ENCODE results near the gene CD2BP2. TPM values are rescaled to one million over a fixed set of nuclear protein-coding genes. Genes with fewer than 3 reads are reported as not detected.
"Not testable (repeated sequence)": the region's sequence is repeated elsewhere in the genome, so short reads cannot be mapped to it uniquely, and the experiment has no call there.

Gene CD2BP2
- polyA plus RNA-seq, 1 donor, result 34.3 TPM

DNA sequence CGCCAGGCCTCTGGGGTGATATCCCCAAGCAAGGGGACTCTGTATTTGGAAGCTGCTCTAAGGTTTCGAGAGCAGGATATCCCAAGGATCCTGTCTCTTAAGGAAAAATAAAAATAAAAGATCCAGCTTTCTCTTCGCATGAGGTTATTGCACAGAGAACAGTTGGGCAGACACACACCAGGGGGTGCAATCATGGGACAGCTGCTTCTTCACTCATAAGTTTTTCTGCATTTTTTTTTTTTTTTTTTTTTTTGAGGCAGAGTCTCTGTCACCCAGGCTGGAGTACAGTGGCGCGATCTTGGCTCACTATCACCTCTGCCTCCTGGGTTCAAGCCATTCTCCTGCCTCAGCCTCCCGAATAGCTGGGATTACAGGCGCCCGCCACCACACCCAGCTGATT, 13.1 kb downstream of the CD2BP2 start:
- DNase-seq, result not testable (repeated sequence)

DNA sequence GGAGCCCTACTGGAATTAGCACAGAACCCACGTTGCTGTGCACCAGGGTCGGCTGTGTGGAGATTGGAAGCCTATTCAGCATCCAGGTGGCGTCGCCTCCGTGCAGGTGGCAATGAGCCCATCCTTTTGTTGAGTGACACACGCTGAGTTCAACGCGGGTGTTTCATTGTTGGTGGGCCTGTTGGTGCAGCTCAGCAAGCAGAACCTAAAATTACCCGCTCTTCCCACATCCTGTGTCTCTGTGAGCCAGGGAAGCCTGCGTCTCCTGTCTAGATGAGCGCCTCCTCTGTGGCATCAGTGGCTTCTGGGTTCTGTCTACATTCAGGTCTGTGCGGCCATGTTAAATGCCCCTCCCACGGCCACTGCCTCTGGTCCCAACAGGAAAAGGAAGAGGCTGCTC, 14.5 kb downstream of the CD2BP2 start:
- no peak for DNase-seq

DNA sequence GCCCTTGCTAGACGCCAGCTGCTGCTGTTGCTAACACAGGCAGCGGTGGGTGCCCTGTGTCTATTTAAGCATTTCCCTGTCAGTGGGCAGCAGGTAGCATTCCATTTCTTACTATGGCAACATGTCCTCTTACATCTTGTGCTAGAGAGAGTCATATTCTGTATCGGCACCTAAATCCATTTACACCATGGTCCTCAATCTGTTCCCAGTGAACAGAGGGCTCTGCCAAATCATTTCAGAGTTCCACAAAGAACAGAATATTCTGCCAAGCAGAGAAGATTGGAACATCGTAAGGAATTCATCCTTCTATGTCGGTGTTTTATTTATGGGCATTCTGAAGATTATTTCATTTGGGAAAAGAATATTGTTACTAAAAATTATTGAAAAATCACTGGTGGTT, 16.4 kb downstream of the CD2BP2 start:
- not testable (repeated sequence) for DNase-seq

DNA sequence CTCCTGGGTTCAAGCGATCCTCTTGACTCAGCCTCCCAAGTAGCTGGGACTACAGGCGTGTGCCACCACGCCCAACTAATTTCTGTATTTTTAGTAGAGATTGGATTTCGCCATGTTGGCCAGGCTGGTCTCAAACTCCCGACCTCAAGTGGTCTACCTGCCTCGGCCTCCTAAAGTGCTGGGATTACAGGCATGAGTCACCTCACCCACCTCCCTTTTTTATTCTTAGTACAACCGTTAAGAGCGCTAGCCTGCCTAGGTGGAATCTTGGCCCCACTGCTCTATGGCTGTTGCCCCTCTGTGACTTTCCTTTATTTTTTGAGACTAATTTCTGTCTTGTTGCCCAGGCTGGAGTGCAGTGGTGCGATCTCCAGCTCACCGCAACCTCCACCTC, 17.1 kb downstream of the CD2BP2 start:
- DNase-seq, result not testable (repeated sequence)

DNA sequence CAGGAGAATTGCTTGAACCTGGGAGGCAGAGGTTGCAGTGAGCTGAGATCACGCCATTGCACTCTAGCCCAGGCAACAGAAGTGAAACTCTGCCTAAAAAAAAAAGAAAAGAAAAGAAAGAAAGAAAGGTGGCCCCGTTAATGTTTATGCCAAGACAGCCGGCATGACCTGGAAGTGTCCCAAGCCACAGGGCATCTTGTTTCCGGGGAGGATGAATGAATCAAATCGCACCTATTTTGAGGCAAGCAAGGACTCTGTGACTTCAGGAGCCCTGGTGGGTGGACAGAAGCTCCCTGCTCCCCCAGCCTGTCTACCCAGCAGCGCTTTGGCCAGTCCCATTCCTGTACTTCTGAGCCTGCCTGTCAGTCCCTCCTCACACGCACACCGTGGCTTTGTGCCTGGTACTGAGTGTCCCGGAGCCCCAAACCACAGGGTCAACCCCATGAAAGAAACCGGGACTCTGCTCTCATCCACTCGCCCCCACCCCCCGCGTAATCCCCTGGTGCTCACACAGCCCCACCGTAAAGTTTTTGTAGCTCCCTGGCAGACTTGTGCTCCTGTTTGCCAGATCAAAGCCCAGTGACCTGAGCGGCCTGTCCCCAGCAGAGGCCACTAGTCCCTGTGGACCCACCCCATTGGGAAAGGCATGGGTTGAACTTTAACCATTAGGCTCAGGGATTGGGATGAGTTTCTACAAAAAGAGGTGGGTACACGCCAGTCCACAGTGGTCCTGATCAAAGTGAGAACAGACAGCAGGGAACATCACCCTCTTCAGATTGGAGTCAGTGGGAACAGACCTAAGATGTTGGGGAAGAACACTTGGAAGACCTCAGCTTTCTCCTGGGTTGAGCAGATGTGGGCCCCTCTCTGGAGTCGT, 19.3 kb downstream of the CD2BP2 start:
- no peak for DNase-seq

DNA sequence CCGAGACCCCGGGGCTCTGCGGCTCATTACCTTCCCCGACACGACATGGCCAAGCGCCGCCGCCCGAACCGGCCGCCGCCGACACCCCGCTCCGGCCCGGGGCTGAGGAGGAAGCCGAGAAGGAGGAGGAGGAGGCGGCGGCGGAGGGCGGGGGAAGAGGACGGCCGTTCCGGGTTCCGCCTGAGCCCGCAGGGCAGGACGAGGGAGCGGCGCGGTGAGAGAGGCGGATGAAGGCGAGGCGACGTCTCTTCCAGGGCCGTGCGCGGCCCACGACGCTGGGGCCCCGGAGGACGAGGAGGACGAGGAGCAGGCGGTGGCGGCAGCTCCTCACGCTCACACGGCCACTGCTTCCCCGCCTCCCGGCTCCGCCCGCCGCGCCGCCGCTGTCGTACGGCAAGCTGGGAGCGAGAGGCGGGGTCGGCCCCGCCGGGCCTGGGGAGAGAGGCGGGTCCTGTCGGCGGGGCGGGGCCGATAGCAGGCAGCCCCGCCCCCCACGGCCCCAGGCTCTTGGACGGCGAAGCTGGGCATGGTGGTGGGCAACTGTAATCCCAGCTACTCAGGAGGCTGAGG, 20.0 kb downstream of the CD2BP2 start:
- peak; percentile 72 for DNase-seq

DNA sequence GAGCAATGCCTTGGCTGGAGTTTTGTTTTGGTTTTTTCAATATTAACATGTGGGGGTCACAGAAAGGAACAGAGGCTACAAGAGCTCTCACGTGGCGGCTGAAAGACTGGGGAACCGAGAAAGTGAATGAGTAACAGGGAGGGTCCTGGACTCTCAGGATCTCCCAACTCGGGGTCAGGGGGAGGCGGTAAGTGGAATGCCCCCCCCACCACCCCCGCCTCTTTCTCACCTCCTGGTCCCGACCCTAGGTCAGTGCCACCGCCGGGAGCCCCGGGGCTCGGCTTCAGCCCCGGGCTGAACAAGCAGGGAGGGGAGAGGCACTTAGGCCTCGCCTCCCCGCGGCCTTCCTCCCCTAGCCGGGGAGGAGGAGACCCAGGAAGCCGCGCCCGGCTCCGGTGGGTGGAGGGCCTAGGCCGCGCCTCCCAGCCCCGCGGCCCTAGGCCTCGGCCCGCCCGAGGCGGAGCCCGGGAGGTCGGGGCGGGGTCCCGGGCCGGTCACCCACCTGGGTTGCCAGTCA, 20.6 kb downstream of the CD2BP2 start:
- DNase-seq, result peak; percentile 85

DNA sequence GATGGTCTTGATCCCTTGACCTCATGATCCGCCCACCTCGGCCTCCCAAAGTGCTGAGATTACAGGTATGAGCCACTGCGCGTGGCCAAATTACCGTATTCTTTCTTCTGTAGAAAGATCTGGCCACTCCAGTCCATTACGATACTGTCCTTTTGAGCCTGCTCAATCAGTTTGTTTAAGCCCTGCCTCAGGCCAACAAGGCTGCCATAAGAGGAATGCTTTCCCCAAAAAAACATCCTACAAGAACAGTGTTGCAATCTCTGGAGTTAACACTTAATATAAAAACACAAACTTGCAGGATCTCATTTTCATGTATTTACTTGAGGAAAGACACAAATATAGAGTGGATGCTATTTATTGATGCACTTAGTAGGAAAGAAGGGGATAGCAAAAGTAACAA, 30.9 kb downstream of the CD2BP2 start:
- DNase-seq, result not testable (repeated sequence)

DNA sequence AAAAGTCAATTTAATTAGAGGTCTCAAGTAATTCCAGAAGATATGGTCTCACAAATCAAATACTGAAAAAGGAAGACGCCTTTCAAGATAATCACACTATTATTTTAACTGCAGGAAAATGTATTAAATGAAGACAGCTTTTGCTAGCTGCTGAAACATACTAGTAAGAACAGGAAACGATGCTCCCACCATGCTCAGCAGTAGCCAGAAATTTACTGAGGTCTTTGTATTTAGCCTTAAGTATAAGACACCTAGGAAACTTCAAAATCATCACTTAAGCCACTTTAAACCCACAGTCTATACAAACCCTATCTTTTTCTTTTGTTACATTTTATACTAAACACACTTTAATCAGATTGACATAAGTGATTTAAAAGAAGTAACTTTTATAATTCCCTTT, 36.5 kb downstream of the CD2BP2 start:
- not testable (repeated sequence) for DNase-seq

DNA sequence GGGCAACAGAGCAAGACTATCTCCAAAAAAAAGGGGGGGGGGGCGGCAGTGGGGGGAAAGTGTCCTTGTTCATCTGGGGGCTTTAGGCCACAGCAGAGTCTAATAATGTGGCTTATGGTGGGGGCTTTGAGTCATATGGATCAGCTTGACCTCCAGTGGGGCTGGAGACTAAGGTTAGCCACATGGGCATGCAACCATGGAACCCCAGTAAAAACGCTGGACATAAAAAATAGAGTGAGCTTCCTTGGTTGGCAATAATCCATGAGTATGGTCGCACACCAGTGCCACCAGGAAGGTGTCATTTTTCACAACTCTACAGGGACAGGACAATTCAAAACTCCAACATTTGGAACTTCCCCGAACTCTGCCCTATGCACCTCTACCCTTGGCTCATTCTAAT, 44.2 kb downstream of the CD2BP2 start:
- not testable (repeated sequence) for DNase-seq

DNA sequence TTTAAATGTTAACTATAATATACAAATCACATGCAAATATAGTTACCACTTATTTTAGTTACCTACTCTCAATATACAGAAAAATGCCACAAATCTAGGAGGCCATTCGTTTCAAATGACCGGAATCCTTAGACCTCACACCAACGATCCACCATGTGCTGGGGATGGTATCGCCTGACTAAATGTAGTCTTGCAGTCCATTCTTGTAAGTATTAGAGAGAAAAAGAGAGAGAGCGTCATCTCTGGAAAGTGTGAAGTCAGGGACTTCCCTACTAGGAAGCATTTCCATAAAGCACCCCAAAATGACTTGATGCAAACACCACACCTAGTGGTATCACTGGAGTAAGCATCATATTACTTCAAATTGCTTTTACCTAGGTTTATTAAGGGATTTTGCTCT, 45.9 kb downstream of the CD2BP2 start:
- not testable (repeated sequence) for DNase-seq

Other genes with a start within 250 kb of the CD2BP2 start
- gene GDPD3, start 241.8 kb downstream of the CD2BP2 start, polyA plus RNA-seq (ENCODE audit: insufficient read length), result 8.5 TPM
- gene MAPK3, start 232.1 kb downstream of the CD2BP2 start, polyA plus RNA-seq (ENCODE audit: insufficient read length), result 58.1 TPM
- 16.8 TPM for gene CORO1A, start 171.7 kb downstream of the CD2BP2 start, polyA plus RNA-seq (ENCODE audit: insufficient read length)
- 24.3 TPM for gene BOLA2B, start 161.6 kb downstream of the CD2BP2 start, polyA plus RNA-seq (ENCODE audit: insufficient read length)
- 17.2 TPM for gene SLX1A, start 161.4 kb downstream of the CD2BP2 start, polyA plus RNA-seq (ENCODE audit: insufficient read length)
- gene SULT1A3, start 156.1 kb downstream of the CD2BP2 start, polyA plus RNA-seq (ENCODE audit: insufficient read length), result 4.5 TPM
- gene NPIPB13, start 106.8 kb downstream of the CD2BP2 start, polyA plus RNA-seq (ENCODE audit: insufficient read length), result 15.5 TPM
- gene TBC1D10B, start 15.2 kb upstream of the CD2BP2 start, polyA plus RNA-seq (ENCODE audit: insufficient read length), result 40.8 TPM
- gene MYL11, start 19.5 kb upstream of the CD2BP2 start, polyA plus RNA-seq (ENCODE audit: insufficient read length), result 9,565 TPM
- gene SEPTIN1, start 27.3 kb upstream of the CD2BP2 start, polyA plus RNA-seq (ENCODE audit: insufficient read length), result 3.2 TPM
- 7.0 TPM for gene ZNF48, start 40.1 kb upstream of the CD2BP2 start, polyA plus RNA-seq (ENCODE audit: insufficient read length)
- 6.0 TPM for gene ZNF771, start 52.3 kb upstream of the CD2BP2 start, polyA plus RNA-seq (ENCODE audit: insufficient read length)
- gene DCTPP1, start 74.7 kb upstream of the CD2BP2 start, polyA plus RNA-seq (ENCODE audit: insufficient read length), result 28.4 TPM
- gene SEPHS2, start 90.6 kb upstream of the CD2BP2 start, polyA plus RNA-seq (ENCODE audit: insufficient read length), result 13.0 TPM
- 4.1 TPM for gene ITGAL, start 117.4 kb upstream of the CD2BP2 start, polyA plus RNA-seq (ENCODE audit: insufficient read length)
- gene ZNF768, start 171.3 kb upstream of the CD2BP2 start, polyA plus RNA-seq (ENCODE audit: insufficient read length), result 31.0 TPM
- gene ZNF747, start 179.6 kb upstream of the CD2BP2 start, polyA plus RNA-seq (ENCODE audit: insufficient read length), result 7.0 TPM
- 9.6 TPM for gene ZNF764, start 203.1 kb upstream of the CD2BP2 start, polyA plus RNA-seq (ENCODE audit: insufficient read length)
- gene ZNF688, start 216.4 kb upstream of the CD2BP2 start, polyA plus RNA-seq (ENCODE audit: insufficient read length), result 9.7 TPM
- gene ZNF785, start 230.4 kb upstream of the CD2BP2 start, polyA plus RNA-seq (ENCODE audit: insufficient read length), result 12.9 TPM

Data from hindlimb muscle (tissue), 1 donor.